Hematopoietic multipotent progenitor cell (in vitro differentiated cells): Measurements from ENCODE around the gene CDH10. TPM values are rescaled to one million over a fixed set of nuclear protein-coding genes. Genes with fewer than 3 reads are reported as not detected.

Source experiments
- DNase-seq, 3 donors: peaks; one replicate each; pipeline ENCODE4 v3.0.0-alpha.2; 2011 to 2015; ENCODE audit warnings: low read depth in 2 of 3, low spot score in 2 of 3
- small RNA-seq: library from RNA; depleted of rRNA; stranded (forward); fragments of <200 nt; gene quantifications from one replicate; pipeline ENCODE3, GENCODE V24; 2012
- total RNA-seq: library from RNA; depleted of rRNA; stranded (reverse); fragments of >200 nt; gene quantifications from one replicate; pipeline ENCODE4 v1.2.3, GENCODE V29; 2012

Gene CDH10
- total RNA-seq, 1 donor, result under 0.01 TPM

GRCh38 chr5:24492229-24492628, 152.5 kb downstream of the CDH10 start:
- DNase-seq, result no peak

DNA sequence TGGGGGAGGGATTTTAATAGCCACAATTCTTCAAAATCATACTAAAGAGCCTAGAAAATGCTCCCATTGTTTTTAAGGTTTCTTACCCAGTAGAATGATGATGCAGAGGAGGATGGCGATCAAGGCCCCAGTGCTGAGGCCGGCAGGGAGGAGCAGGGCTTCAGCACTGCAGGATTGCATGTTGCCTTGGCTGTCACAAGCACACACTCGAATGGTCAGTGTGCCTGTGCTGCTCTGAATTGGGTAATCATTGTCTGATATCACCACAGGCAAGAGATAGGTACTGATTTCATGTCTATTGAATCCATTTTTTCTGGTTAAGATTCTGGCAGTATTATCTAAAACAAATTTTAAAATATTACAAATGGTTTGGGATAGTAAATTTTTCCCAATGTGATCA, 153.3 kb downstream of the CDH10 start:
- DNase-seq, result no peak

DNA sequence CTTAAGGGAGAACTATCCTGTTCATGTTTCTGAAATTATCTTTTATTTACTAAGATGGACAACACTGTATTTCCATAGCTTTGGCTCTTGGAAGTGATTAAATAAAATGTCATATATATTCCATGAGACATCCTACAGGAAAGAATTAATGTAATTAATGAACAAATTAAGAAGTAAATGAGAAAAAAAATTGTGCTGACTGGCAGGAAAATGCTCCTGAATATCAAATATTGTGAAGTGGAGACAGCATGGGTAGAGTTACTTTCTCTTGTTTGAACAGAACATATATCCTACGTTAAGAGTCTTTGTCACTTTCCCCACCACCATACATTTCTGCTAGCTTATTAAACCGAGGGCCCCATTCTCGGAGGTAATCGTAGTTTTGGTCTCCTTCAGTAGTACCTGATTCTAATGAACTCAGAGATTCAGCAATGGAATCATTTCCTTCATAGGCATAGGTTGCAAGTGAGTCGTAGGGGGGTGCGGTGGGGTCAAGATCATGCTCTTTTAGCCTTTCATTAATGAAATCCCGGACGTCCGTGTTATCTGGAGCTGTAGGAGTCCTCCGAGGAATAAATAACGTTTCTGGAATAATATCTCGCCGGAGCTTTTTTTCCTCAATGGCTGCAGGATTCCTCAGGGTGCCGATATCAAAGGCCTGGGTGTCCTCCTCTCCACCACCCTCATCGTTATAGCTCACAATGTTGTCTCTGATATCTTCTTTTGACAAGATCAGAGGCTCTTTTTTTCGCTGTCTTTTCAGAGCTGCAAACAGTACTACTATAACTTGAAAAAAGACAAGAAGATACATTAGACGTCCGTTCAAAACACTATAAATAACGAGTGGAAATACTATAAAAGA, 157.2 kb downstream of the CDH10 start:
- DNase-seq, result no peak

GRCh38 chr5:24480952-24481351, 163.8 kb downstream of the CDH10 start:
- no peak for DNase-seq

DNA sequence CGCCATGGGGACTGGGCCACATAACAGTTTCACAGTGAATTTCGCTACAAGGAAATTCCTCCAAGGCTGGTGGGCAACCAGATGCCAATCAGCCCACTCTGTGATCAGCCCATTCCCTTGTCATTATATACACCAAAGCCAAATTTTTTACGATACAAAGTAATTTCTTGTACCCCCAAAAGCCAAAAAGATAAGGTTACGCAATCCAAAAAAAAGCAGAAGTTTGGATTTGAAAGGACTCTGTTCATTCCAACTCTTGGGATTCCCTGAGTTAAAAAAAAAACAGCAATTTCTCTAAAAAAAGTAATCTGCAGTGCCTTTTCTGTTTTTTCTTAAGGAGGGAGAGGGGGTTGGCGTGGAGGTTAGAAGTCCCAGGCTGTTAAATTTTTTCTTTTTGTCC, 166.8 kb downstream of the CDH10 start:
- no peak for DNase-seq

DNA sequence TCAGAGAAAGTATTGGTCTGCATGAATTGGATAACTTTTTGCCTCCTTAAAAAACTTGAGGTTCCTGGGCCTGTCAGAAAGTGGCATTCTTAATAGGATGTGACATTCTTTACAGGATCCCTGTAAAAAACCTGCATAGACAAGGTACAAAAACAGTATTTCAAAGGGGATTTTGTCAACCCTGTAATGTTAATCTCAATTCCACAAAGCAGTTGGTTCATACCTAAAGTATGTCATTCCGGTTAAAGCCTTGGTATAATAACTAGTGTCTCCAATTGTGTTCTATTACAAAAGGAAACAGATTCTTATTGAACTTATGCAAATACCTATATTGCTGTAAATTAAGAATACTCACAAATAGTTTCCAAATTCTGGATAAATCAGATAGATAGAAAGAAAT, 169.7 kb downstream of the CDH10 start:
- DNase-seq, result no peak

DNA sequence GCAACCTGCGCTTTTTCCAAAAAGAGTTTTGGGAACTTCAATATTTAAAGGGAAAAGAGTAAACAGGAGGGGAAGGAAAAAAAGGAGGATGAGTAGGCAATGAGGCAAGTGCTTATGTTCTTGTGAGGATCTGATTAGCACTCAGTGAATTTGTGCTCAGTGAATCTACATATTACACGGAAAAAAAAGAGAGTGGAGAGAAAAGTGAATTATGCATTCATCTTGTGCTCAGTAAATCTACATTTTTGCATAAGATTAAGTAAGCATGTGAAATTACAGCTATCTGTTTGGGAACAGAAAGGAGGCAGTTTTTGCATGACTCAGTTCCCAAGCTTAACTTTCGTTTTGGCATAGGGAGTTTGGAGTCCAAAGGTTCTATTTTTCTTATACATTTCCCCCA, 170.1 kb downstream of the CDH10 start:
- no peak for DNase-seq

- DNase-seq, result no peak
Observed at GRCh38 chr5:24472518-24472917, 172.3 kb downstream of the CDH10 start.

DNA sequence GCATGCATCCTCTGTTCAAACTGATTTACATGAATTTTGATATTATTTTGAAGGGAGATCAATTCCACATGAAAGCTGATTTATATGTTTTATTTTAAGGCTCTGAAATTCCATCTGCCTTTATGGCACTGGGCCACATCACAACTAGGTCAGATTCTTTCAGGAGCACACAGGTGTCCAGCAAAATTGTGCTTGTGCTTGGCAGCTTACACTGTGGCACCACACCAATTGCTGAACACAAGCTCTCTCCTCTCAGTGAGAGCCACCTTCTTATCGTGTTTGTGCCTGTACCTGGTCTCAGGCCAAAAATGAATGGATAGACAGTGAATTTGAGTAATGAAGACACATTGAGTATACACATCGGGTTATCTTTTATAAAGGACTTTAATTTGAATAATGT, 200.4 kb downstream of the CDH10 start:
- no peak for DNase-seq

- no peak for DNase-seq
Observed at GRCh38 chr5:24439465-24439864, 205.3 kb downstream of the CDH10 start.

Small RNAs within 50 kb of the gene (small RNA-seq; reads per million reads assigned to genes)
- gene AC091885.1 (not detected), gene RF00017 (not detected)
